CD4-positive, alpha-beta T cell treated with Interleukin-17A for 4 hours (primary cell): Measurements from ENCODE around the gene INPP5A.
A peak's percentile ranks its signal among the peaks of the same experiment; 100 is the strongest.
"Not testable (repeated sequence)": the region's sequence is repeated elsewhere in the genome, so short reads cannot be mapped to it uniquely, and the experiment has no call there.

Experiments
- DNase-seq: peaks from one replicate; pipeline ENCODE4 v3.0.0-alpha.2; 2020; ENCODE audit warnings: mixed read lengths

INPP5A gene

DNA sequence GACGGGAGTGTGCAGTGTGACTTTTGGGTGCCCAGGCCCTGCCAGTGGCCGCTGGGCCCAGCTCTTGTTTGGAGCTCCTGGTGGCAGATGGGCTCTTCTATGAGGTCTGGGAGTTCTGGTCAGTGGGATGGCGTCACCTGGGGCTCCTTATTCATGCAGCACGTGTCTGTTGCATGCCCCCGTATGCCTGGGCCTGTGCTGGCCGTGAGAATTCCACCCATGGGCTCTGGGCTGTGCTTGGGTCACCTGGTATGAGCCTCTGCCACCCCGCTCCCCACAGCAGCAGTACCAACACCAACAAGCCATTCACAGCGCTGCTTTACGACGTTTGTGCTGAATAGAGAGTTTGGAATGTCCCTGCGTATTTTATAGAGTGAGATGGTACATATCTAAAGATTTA, 27.1 kb downstream of the INPP5A start:
- peak; percentile 2 for DNase-seq

DNA sequence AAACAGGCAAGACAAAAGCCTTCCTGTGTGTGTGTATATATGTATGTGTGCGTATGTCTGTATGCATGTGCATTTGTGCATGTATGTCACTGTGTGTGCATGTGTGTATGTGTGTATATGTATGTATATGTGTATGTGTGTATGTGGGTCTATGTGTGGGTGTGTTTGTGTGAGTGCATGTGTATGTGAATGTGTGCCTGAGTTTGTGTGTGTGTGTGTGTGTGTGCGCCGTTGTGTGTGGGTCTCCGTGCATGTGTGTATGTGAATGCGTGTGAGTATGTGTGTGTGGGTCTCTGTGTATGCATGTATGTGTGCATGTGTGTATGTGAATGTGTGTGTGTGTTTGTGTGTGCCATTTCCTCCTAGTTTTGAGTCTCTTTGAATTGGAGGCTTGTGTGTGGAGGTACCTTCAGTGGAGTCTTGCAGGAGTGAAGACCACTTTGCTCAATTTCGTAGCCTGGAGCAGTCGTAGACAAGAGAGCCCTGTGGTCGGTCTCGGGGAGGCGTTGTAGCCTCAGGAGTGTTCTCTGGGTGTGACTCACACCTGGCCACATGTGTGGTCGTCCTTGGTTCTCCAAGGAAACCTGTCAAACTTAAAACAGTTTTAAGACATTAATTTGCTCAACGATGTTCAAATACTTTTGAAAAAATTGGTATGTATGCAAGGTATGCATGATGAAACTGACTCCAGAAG, 28.1 kb downstream of the INPP5A start:
- peak; percentile 2 for DNase-seq

DNA sequence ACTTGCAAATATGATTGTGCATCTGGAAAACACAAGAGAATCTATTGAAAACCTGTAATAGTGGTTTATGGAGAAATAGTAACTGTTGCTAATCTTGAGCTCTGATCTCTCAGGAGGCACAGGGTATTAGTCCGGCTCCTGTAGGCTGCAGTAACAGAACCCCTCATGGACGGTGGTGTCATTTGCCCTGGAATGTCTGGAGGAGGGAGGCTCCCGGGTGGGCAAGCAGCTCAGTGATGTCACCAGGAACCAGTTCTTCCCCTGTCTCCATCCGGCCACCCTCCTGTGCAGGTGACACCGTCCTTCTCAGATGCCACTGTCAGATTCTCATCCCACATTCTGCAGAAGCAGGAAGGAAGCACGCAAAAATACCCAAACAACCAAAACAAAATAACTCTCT, 29.3 kb downstream of the INPP5A start:
- no peak for DNase-seq

DNA sequence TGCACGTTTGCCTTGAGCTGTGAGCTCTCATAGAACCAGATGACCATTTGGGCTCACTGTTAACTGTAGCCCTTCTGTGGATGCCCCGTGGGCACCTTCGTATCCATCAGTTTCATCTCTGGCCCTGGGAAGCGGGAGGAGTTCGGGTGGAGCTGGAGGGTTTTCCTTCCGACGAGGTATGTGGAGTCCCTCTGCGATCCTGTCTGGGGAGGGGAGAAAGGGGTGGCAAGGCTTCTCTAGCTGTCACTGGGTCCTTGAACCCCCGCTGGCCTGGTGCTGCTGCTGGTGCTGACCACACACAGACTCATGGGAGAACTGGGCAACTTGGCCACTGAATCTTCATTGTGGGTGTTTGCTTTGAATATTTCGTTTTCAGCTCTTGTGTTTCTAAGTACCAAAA, 32.7 kb downstream of the INPP5A start:
- DNase-seq: no peak

DNA sequence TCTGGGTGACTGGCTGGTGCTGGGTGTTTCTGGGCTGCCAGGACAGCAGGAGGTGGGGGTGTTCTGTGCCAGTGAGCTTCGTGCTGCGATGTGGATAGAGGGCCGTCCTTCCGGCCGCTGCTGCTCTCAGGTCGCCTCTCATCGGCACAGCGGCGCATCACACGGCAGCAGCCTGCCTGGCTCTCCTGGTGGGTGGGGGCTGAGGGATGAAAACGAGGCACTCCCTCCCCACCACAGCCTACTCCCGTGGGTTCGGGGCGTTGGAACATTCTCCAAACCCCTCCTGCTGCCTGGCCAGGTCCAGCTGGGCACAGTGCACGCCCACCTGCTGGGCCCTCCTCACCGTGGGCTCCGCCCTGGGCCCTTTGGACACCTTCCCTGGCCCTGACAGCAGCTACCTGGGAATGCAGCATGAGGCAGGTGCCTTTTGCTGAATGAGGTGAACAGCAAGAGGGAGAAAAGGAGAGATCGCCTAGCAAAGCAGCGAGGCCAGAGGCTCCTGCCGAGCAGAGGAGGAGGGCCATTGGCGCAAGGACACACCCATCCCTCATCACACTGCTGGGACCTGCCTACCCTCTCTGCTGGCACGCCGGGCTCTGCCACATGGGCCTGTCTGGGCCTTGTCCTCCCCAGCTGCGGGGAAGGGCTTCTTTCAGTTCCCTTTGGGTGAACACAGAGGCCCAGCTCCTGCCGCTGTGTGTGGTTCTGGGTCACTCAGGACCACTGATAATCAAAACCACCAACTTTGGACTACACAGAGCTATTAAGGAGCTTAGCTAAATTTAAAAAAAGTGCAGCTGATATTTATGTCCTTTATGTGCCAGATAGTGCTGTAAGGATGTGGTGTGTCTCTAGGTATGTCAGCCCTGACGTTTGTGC, 33.4 kb downstream of the INPP5A start:
- DNase-seq: peak; percentile 2

DNA sequence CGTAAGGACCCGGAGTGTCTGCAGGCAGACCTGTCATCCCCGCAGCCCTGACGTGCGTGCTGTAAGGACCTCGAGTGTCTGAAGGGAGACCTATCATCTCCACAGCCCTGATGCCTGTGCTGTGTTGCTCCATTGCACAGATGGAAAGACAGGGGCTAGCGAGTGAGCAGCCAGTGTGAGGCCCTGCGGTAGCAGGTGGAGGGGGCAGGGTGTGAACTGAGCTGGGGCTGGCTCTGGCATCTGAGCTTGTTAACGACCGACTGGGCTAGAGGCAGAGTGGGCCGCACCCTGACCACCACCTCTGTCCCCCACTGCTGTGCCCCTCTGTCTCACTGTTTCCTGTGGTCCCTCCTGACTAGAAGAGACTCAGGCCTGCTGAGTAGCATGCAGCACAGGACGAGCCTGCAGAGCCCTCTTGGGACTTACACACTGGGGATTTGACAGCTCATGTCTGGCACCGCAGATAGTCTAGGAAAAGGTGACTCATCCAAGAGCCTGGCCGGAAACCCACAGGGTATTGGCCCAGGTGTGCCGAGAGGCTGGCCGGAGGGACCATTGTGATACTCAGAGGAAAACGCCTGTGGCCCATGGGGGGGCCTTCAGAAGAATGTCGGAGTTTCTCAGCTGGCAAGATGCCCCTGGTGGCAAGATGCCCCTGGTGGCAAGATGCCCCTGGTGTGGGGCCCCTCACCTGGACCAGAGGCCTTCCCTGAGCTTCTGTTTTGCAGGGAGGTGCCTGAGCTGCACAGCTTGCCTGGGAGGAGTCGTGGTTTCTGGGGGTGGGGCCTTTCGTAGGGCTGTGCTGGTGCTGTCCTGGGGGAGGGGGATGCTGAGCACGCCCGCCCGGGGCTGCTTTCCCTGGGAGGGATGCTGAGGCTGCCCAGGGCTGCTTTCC, 34.3 kb downstream of the INPP5A start:
- DNase-seq: peak; percentile 73

DNA sequence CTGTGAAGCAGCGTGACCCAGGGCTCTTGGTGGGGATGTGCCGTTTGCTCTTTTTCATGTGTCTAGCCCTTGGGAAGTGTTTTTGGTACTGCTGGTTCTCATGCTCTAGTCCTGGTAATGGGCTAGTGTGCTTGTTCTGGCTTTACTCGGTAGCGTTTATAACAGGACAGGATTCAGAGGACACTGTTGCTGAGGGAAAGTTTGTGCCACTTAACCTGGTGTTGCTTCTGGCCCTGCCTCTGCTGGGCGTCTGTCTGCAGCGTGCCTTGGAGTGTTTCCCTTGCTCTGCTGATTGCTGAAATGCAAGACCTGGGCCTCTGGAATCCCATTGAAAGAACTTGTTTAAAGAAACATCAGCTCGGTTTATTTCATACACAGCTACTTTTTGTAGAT, 35.0 kb downstream of the INPP5A start:
- DNase-seq: no peak

DNA sequence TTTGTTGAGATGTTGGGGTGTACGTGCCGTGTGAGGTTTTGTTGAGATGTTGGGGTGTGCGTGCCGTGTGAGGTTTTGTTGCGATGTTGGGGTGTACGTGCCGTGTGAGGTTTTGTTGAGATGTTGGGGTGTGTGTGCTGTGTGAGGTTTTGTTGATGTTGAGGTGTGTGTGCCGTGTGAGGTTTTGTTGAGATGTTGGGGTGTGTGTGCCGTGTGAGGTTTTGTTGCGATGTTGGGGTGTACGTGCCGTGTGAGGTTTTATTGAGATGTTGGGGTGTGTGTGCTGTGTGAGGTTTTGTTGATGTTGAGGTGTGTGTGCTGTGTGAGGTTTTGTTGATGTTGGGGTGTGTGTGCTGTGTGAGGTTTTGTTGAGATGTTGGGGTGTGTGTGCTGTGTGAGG, 35.4 kb downstream of the INPP5A start:
- not testable (repeated sequence) for DNase-seq

DNA sequence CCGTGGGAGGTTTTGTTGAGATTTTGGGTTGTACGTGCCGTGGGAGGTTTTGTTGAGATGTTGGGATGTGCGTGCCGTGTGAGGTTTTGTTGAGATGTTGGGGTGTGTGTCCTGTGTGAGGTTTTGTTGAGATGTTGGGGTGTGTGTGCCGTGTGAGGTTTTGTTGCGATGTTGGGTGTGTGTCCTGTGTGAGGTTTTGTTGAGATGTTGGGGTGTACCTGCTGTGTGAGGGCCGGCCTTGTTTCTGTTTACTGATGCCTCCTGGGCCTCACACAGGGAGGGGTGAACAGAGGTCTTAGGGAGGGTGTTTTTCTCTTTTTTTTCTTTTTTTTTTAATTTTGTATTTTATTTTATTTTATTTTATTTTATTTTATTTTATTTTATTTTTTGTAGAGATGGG, 36.7 kb downstream of the INPP5A start:
- DNase-seq: no peak

DNA sequence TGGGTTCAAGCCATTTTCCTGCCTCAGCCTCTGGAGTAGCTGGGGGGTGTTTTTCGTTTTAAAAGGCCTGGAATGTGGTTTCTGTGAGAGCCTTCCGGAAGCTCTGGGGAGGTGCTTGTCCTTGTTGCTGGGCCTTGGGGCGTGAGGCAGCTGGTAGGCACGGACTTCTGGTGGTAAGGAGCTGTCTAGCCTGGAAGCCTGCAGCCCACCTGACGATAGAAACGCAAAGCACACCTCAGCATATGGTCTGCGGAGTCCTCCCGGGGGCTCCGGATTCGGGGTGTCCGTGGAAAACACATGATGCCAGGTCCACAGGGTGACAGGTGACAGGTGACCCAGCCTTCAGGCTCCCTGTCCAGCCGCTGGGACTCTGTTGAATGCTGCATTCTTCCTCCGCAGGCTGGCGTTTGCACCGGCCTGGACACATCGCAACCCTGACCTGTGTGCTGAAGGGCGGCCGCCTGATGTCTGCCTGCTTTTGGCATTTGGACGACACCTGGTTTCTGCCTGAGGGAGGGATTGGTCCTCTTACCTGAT, 37.3 kb downstream of the INPP5A start:
- DNase-seq: no peak

DNA sequence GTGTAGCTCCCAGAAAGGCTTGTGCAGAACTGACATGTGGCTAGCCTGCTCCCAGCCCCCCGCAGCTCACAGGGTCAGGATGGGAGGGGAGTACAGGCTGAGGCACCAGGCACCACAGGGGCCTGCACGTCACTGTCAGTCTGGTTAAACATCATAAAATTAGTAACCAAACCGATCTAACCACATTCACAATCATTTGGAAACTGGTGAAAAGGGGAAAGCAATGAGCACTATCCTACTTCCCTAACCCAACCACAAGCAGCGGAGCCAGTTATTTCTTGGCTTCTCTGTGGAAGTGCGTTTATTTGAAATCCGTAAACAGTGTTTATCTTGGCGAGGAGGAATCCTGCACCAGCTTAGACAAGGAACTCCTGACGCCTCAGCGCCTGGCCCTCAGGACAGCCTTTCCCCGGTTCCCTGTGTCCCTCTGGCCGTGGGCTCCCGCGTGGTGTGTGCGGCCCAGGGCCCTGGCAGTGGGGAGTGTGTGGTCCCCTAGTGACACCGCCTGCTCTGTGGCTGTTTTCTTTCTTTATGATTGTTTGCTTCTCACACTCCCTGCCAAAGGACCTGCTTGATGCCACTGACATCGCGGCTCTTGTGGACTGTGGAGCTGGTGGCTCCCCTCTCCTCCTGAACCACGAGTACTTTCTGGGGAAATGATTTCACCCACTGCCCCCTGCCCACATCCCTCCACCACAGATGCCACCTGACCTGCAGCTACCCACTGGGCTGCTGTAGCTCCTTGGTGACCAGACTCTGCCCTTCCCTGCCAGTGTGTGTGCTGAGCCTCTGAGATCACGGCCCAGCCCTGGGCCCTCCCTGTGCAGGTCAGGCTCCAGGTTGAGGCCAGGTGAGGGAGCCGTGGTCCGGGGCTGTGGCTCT, 38.0 kb downstream of the INPP5A start:
- DNase-seq: no peak

DNA sequence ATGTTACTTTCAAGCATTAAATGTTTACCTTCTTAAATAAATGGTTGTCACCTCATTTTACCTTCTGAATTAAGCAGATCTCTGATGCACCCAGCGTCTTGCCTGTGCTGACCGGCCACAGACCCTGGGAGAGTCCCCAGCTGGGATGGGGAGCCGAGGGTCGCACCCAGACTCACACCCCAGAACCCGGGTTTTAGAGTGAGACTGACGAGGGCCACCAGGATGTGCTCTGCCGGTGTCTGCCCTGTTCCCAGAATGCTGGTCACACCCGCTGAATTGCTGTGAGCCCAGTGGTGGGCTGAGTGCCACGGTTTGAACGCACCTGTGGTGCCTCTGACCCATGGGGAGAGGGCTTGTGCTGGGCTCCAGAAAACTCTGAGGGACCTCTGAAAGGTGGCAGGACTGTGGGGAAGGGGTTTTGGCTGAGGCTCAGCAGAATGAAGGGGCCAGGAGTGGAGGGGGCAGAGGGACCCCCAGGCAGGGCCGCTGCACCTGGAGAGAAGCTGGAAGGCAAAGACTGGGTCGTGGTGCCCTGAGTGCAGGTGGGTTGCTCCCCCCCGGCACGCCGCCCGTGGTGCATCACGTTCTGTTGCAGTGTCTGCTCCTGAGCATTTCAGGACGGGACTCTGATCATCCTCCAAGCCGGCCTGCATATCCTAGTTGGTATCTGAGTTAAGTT, 39.2 kb downstream of the INPP5A start:
- DNase-seq: no peak

DNA sequence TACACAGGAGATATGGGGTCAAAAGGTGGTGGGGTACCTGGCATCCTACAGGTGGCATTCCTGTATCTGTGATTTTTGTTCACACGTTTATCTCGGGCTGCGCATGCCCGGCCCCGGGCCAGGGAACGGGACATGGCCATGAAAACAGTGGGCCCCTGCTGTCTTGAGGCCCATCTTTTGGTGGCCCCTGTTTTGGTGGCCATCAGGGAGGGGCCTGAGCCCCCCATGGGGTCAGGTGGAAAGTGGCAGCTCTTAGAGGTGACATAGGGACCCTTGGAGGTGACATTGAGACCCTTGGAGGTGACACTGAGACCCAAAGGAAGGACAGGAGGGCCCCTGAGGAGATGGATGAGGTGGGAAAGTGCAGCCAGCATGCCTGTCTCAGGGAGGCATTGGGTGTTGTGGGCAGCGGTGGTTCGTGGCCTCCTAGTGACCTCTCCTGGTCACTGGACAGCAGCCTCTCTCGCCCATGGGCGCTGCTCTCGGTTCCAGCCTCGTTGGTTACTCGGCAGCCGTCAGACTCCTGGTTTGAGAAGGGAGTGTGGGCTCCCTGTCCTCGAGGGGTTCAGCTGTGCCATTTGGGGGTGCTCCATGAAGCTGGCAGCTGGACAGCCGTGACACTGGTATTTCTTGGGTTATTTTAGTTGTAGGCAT, 39.9 kb downstream of the INPP5A start:
- no peak for DNase-seq

DNA sequence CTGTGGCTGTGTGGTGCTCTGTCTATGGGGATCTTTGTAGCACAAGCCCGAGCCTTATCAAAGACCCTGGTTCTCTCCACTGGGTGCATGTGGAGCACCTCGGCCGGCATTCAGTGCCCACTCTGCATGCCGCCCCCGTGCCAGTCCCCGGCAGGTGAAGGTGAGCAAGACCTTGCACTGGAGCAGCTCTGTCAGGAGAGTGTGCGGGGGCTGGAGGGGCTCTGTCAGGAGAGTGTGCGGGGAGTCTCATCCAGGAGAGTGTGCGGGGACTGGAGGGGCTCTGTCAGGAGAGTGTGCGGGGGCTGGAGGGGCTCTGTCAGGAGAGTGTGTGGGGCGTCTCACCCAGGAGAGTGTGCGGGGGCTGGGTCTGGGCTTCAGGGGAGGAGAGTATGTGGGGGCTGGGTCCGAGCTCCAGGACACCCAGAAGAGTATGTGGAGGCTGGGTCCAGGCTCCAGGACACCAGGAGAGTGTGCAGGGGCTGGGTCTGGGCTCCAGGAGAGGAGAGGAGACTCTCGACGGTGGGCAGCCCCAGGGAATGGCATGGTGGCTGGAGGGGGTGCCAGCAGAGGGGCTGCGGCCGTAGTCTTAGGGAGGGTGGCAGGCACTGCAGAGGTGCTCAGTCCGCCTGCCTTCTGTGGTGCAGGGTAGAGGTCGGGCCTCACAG, 40.8 kb downstream of the INPP5A start:
- no peak for DNase-seq

DNA sequence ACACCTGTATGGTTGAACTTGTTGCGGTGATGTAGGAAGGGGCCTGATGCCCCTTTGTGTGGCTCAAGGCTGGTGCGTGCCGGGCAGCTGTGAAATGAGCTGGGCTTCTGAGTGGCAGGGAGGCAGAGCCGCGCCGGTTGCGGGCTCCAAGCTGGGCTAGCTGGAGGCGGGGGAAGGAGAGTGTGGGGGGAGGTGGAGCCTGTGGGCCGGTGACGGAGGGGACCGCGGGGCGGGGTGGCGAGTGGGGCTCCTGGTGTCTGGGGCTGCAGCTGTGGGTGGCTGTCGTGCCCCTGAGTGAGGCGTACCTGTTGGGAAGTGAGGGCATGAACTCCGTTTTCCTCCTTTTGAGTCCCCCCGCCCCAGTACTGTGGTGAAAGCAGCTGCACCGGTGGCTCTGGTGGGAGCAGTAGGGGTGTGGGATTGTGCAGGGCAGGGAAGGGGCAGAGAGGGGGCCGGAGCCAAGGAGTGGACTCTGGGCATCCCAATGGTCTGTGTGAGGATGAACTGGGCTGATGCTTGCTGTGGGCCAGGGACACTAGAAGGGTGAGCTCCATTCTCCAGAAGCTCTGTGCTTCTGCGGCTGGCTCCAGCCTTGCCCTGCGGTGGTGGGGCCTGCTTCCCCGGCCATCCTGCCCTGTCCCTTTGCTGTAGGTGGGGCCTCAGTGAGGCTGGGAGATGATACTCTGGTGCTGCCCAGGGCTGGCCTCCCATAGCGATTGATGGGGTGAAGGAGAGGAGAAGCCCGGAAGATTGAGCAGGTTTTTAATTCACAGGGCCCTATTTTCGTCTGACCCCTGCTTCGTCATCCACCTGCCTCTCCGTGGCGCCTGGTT, 41.7 kb downstream of the INPP5A start:
- no peak for DNase-seq

DNA sequence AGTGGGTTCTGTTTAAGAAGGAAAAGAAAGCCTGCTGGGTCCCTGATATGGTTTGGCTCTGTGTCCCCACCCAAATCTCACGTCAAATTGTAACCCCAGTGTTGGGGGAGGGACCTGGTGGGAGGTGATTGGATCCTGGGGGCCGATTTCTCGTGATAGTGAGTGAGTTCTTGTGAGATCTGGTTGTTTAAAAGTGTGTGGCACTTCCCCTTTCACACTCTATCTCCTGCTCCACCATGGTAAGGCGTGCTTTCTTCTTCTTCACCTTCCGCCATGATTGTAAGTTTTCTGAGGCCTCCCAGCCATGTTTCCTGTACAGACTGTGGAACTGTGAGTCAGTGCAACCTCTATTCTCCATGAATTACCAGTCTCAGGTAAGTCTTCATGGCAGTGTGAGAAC, 42.6 kb downstream of the INPP5A start:
- DNase-seq: no peak

DNA sequence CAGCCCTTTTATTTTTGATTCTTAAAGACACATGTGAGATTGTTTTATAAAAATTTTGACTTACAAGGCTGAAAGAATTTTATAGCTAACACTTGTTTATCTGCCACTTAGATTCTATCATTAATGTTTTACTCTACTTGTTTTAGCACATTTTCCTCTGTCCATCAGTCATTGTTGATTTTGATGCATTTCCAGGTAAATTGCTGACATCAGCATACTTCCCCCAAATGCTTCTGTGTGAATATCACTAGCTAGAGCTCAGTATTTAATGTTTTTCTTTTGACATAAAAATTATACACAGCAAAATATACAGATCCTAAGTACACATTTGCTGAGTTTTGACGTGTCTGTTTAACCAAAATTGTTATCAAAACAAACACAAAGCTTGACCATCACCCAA, 43.0 kb downstream of the INPP5A start:
- no peak for DNase-seq

DNA sequence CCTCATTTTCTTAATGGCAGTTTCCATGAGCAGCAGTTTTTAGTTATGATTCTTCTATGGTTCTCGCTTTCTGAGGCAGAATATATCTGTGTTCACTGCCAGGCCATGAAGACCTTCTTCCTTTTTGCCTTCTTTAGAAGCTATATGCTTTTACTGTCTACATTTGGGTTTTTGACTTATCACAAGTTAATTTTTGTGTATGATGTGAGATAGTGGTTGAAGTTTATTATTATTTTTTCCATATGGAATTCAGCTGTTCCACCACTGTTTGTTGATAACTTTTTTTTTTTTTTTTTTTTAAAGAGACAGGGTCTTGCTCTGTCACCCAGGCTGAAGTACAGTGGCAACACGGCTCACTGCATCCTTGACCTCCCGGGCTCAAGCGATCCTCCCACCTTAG, 44.5 kb downstream of the INPP5A start:
- DNase-seq: no peak

DNA sequence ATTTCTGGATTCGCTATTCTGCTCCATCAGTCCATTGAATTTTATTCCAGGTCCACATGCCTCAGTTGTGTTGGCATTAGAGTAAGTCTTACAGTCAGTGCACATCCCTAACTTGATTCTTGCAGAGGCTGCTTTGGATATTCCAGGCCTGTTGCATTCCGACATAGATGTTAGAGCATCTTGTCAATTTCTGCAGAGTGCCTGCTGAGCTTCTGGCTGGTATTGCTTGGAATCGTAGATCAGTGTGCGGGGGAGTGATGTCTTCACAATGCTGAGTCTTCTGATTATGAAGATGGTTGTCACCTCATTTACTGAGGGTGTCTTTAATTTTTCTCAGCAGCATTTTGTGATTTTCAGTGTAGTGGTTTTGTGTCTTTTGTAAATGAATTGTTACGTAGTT, 45.2 kb downstream of the INPP5A start:
- DNase-seq: no peak
